ENCODE data around the gene ZNF791. TPM values are rescaled to one million over a fixed set of nuclear protein-coding genes. Genes with fewer than 3 reads are reported as not detected.

The ZNF791 gene
- total and polyA plus RNA-seq, 2 of the 13 experiments (the other 11 are each of a cell fraction or from before 2014, with no cell fraction given), result 12.8 to 17.4 TPM

GRCh38 chr19:12669270-12670158 lies 58.8 kb downstream of the ZNF791 start (continued):
- TF ChIP-seq ZNF33A (CRISPR knock-in tag; IDR thresholded peaks at IDR 0.05; ENCODE audit: borderline replicate concordance), result no peak
- peak; percentile 58 for TF ChIP-seq SALL1 (CRISPR knock-in tag; IDR thresholded peaks at IDR 0.05)
- TF ChIP-seq, protein P1, sequence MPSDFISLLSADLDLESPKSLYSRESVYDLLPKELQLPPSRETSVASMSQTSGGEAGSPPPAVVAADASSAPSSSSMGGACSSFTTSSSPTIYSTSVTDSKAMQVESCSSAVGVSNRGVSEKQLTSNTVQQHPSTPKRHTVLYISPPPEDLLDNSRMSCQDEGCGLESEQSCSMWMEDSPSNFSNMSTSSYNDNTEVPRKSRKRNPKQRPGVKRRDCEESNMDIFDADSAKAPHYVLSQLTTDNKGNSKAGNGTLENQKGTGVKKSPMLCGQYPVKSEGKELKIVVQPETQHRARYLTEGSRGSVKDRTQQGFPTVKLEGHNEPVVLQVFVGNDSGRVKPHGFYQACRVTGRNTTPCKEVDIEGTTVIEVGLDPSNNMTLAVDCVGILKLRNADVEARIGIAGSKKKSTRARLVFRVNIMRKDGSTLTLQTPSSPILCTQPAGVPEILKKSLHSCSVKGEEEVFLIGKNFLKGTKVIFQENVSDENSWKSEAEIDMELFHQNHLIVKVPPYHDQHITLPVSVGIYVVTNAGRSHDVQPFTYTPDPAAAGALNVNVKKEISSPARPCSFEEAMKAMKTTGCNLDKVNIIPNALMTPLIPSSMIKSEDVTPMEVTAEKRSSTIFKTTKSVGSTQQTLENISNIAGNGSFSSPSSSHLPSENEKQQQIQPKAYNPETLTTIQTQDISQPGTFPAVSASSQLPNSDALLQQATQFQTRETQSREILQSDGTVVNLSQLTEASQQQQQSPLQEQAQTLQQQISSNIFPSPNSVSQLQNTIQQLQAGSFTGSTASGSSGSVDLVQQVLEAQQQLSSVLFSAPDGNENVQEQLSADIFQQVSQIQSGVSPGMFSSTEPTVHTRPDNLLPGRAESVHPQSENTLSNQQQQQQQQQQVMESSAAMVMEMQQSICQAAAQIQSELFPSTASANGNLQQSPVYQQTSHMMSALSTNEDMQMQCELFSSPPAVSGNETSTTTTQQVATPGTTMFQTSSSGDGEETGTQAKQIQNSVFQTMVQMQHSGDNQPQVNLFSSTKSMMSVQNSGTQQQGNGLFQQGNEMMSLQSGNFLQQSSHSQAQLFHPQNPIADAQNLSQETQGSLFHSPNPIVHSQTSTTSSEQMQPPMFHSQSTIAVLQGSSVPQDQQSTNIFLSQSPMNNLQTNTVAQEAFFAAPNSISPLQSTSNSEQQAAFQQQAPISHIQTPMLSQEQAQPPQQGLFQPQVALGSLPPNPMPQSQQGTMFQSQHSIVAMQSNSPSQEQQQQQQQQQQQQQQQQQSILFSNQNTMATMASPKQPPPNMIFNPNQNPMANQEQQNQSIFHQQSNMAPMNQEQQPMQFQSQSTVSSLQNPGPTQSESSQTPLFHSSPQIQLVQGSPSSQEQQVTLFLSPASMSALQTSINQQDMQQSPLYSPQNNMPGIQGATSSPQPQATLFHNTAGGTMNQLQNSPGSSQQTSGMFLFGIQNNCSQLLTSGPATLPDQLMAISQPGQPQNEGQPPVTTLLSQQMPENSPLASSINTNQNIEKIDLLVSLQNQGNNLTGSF (CRISPR knock-in tag; IDR thresholded peaks at IDR 0.05), result no peak
- TF ChIP-seq NFATC3 (CRISPR knock-in tag; IDR thresholded peaks at IDR 0.05), result peak; percentile 71; the same call in 1 of the 2 replicates
- no peak for TF ChIP-seq ZNF317 (CRISPR knock-in tag; IDR thresholded peaks at IDR 0.05)
- no peak for TF ChIP-seq DZIP1 (CRISPR knock-in tag; IDR thresholded peaks at IDR 0.05)
- peak; percentile 48; the same call in 1 of the 2 replicates for TF ChIP-seq ZNF24 (IDR thresholded peaks at IDR 0.05)
- no peak for TF ChIP-seq CBFB (CRISPR knock-in tag; IDR thresholded peaks at IDR 0.05)
- TF ChIP-seq POLR2AphosphoS5 (IDR thresholded peaks at IDR 0.05; ENCODE audit: low read depth, low read length), result peak; percentile 83
- TF ChIP-seq SNAPC2 (CRISPR knock-in tag; IDR thresholded peaks at IDR 0.05), result no peak
- no peak for TF ChIP-seq HNRNPH1 (optimal IDR thresholded peaks at IDR 0.05; ENCODE audit: low read depth, low read length)
- TF ChIP-seq, protein P2, sequence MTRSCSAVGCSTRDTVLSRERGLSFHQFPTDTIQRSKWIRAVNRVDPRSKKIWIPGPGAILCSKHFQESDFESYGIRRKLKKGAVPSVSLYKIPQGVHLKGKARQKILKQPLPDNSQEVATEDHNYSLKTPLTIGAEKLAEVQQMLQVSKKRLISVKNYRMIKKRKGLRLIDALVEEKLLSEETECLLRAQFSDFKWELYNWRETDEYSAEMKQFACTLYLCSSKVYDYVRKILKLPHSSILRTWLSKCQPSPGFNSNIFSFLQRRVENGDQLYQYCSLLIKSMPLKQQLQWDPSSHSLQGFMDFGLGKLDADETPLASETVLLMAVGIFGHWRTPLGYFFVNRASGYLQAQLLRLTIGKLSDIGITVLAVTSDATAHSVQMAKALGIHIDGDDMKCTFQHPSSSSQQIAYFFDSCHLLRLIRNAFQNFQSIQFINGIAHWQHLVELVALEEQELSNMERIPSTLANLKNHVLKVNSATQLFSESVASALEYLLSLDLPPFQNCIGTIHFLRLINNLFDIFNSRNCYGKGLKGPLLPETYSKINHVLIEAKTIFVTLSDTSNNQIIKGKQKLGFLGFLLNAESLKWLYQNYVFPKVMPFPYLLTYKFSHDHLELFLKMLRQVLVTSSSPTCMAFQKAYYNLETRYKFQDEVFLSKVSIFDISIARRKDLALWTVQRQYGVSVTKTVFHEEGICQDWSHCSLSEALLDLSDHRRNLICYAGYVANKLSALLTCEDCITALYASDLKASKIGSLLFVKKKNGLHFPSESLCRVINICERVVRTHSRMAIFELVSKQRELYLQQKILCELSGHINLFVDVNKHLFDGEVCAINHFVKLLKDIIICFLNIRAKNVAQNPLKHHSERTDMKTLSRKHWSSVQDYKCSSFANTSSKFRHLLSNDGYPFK (CRISPR knock-in tag; IDR thresholded peaks at IDR 0.05; ENCODE audit: borderline replicate concordance), result peak; percentile 89; the same call in 1 of the 2 replicates
- TF ChIP-seq JUND (CRISPR knock-in tag; IDR thresholded peaks at IDR 0.05), result no peak
- no peak; the same call in 1 of the 2 replicates for TF ChIP-seq ZNF776 (CRISPR knock-in tag; IDR thresholded peaks at IDR 0.05)
- TF ChIP-seq ISX (CRISPR knock-in tag; conservative IDR thresholded peaks at IDR 0.05), result no peak
- no peak for TF ChIP-seq XBP1 (CRISPR knock-in tag; IDR thresholded peaks at IDR 0.05)
- peak; percentile 66 for TF ChIP-seq HCFC1 (IDR thresholded peaks at IDR 0.05; ENCODE audit: low read depth, low read length)
- TF ChIP-seq ATAD3A (CRISPR knock-in tag; IDR thresholded peaks at IDR 0.05), result no peak
- TF ChIP-seq RORA (CRISPR knock-in tag; IDR thresholded peaks at IDR 0.05), result no peak
- no peak for TF ChIP-seq ZBTB21 (CRISPR knock-in tag; IDR thresholded peaks at IDR 0.05)
